DLD1 (cell line): Measurements from ENCODE around the gene DYNC2LI1.
"Not testable (repeated sequence)": the region's sequence is repeated elsewhere in the genome, so short reads cannot be mapped to it uniquely, and the experiment has no call there.

Experiments used
- in situ Hi-C: cut with HindIII; loops from 2 replicates; pipeline ENCODE4 v1.10.0; 2017; ENCODE audit warnings: low sequenced_read_pairs

Gene DYNC2LI1

DNA sequence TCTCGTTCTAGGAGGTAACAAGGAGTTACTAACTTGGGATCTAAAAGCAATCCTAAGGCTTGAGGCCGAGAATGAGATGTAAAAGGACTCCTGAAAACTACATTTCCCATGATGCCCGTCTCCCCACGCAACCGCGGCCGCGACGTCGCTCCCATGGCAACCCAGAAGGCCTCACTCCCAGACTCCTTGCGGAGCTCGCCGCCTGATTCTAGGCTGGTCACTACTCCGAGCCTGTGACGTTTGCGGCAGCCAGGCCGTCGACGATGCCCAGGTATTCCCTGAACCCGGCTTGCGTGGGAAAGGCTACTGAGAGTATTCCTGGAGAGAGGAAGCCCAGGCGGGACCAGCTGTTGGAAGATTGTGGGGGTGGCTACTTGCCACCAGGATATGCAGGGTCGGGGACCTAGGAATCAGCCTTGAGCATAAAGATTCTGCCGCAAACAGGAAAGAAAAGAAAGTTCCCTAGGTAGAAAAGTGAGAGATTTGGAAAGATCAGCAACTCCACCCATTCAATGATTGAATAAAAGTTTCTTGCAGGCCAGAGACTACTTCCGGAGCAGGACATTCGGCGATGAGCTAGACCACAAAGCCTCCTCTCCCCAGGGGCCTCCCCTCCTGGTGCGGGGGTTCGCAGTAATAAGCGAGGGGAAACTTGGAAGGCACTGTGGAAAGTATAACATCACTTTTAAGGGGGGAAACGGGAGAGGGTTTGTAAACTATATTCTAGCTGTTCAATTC lies at the start of gene DYNC2LI1:
DYNC2LI1 (plus strand) TSS at position 164 of the 738 bp plus-strand sequence; CDS start at position 264, 100 bp downstream.
- in situ Hi-C loops: no loop called here

DNA sequence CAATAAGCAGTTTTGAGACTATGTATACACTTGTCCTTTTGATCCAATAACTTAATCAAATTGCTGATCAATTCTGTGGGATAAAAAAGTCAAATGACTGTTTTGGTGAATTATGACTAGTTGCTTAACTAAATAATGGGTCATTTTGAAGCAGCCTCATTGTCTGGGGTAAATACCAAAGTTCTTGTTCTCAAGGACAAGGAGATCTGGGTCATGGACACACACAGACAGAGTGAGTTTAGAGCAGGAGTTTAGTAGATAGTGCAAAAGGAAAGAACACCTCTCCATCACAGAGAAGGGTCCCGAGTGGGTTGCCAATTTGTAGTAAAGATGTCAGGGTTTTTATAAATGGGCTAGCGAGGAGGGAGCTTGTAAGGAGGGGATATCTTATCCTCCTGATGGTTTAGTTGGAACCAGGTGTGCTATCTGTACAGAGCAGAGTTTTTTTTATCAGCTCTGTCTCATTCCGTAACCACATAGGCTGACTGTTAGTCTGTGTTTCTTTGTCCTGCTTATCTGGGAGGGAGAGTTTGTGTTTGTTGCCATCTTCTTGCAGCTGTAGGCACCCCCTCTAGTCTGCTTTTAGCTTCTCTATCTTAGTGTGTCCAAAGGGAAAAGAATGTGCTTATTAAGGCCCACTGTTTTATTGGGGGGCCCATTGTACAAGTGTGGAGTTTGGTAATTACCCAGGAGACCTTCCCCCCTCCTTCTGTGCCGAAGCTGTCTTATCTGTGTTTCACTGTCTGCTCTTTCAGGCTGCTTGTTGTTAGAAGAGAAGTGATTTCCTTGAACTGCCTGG lies 48.9 kb upstream of the DYNC2LI1 start:
- in situ Hi-C loops: no loop called here

DNA sequence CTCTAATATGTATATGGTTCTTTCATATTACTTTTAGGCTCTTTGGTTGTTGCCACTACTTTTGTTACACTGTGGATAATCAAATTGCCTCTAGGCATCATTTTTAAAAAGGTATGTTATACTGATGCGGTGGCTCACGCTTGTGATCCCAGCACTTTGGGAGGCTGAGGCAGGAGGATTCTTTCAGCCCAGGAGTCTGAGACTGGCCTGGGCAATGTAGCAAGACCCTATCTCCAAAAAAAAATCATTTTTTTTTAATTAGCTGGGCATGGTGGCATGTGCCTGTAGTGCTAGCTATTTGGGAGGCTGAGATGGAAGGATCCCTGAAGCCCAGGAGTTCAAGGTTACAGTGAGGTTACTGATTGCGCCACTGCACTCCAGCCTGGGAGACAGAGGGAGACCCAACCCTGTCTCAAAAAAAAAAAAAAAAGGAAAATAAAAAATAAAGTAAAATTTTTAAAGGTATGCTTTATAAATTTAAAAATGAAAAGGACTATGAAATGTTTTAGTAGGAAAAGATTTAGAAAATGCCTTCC lies 48.1 kb upstream of the DYNC2LI1 start:
- in situ Hi-C loops: no loop called here

DNA sequence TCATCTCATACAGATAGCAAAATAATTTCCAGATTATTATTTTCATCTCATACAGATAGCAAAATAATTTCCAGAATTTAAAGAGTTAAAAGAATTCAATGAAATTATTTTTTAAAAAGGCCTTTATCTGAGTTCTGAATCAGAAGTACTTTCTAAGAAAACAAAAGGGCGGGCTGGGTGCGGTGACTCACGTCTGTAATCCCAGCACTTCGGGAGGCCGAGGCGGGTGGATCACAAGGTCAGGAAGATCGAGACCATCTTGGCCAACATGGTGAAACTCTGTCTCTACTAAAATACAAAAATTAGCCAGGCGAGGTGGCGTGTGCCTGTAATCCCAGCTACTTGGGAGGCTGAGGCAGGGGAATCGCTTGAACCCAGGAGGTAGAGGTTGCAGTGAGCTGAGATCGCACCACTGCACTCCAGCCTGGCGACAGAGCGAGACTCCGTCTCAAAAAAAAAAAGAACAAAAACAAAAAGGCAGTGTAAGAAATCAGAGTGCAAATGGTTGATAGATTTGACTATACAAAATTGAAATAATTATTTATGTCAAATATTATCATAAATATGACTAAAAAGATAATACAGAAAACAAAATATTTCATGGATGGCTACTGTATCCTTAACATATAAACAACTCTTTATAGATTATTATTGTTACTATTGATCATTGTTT lies 46.7 kb upstream of the DYNC2LI1 start:
- in situ Hi-C loops: not testable (repeated sequence)

DNA sequence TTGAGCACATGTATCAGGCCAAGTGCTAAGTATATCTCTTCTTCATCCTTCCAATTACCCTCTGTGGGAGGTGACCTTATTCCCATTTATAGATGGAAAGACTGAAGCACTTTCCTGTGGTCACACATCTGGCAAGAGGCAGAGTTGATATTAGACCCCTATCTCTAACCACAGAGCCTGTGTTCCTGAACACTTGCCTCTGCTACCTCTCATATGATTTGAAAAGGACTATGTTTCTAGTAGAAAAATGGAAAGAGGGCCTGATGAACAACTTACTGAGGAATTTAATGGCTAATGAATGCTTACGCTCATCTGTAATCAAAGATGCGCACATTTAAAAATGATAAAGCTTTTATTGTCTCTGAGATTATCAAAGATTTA lies 46.2 kb upstream of the DYNC2LI1 start:
- in situ Hi-C loops: no loop called here

DNA sequence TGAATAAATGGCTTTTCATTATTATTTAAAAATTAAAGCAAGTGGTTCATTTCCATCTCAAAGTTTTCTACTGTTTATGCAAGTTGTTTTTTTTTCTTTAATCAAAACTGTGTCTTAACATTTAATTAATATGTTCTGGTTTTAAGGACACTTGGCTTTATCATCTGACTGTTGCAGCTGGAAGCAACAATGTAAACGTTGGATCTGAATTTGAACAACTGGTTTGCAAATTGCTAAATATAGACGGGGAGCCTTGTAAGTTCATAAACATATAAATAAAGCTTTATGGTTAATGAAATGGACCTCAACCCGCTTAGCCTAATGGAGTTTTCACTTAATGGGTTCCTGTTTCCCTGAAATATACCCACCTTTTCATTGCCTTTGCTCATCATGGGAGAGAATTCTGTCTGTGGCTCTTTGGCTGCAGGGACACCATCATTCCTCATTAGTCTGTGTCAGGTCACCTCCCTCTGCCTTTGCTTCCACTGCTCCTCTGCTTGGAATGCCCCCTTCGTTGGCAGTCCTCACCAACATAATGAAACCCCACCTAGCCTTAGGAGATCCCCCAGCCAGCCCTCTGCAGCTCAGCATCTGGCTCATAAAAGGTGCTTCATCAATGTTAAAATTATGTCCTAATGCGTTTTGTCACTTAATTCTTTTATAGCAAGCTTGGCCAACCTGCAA lies 44.2 kb upstream of the DYNC2LI1 start:
- in situ Hi-C loops: no loop called here

DNA sequence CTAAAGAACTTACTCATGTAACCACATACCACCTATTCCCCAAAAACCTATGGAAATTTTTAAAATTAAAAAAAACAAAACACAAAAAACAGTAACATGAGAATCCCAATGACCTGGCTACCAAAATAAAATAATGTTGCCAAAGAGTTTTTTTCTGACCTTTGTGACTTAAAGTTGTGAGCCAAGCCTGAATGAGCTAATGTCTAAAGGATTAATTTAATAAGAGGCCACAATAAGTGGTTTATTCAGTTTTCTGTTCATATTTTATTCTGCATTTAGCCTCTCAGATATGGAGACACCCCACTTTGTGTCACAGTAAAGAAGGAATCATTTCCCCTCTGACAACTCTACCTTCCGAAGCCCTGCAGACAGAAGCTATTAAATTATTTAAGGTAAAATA lies 42.6 kb upstream of the DYNC2LI1 start:
- in situ Hi-C loops: no loop called here

DNA sequence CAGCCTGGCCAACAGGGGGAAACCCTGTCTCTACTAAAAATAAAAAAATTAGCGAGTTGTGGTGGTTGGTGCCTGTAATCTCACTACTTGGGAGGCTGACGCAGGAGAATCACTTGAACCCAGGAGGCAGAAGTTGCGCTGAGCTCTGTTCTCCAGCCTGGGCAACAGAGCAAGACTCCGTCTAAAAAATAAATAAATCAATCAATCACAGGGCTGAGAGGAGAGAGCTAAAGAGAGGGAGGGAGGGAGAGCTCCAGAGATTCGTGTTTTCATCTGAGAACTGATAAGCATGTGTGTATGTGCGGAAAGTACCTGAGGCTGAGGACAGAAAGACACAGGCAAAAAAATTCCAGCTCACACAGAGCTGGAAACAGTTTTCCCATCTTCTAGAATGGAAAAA lies 37.2 kb upstream of the DYNC2LI1 start:
- in situ Hi-C loops: no loop called here

DNA sequence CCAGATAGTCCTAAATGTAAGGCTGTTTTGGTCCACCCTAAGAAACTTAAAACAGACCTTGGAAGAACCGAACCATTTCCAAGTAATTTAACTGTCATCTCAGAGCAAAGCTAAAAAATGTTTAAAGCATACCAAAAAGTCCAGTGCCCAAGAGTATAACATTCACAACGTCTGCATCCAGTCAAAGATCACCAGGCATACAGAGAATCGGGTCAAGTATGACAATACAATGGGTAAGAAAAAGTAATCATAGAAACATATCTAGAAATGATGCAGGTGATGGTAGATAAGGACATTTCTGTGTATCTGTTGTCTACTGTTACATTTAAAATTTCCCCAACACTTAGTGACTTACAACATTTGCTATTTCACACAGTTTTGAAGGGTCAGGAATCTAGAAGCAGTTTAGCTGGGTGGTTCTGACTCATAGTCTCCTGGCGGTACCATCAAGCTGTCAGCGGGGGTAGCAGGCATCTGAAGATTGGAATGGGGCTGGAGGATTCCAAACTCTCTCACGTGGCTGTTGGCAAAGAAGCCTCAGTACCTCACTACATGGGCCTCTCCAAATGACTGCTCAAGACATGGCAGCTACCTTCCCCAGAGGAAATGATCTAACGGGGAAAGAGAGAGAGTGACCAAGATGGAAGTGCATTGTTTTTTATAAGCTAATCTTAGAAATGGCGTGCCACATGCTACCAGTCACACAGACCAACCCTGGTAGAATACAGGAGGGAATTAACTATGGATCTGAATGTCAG lies 36.6 kb upstream of the DYNC2LI1 start:
- in situ Hi-C loops: no loop called here

DNA sequence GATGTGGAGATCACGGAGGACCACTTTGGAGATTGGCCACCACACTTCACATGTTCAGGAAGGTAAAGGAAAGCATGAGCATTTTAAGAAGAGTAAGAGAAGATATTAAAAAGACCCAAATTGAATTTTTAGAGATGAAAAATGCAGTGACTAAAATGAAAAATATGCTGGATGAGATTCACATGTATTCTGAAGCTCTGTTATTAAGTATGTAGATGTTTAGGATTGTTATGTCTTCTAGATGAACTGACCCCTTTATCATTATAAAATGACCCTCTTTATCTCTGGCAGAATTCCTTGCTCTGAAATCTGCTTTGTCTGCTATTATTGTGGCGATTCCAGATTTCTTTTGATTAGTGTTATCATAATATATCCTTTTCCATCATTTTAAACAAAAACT lies 36.0 kb upstream of the DYNC2LI1 start:
- in situ Hi-C loops: no loop called here

DNA sequence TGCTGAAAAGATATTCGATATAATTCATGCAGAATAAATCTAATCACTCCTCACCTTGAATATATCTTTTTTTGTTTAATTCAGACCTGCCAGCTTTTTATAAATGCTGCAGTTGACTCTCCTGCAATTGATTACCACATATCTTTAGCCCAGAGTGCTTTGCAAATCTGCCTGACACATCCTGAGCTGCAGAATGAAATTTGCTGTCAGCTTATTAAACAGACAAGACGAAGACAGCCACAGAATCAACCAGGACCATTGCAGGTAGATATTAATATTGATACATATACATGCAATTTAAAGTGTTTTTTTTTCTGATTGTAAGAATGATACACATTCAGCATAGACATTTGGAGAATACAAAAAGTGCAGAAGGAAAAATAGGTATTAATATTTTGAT lies 35.6 kb upstream of the DYNC2LI1 start:
- in situ Hi-C loops: no loop called here

DNA sequence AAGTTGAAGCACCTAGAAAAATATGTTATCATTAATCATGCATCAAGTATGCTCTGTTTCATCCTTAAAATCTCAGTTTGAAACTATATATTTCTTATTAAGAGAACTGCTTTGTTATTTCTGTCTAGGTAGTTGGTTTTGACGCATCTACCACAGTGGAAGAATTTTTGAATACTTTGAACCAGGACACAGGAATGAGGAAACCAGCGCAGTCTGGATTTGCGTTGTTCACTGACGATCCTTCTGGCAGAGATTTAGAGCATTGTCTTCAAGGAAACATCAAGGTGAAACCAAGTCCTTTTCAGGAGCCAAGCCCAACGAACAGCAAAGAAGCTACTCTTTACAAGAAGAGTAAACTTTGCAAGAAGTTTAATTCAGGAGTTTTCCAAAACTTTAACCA lies 30.1 kb upstream of the DYNC2LI1 start:
- in situ Hi-C loops: no loop called here

DNA sequence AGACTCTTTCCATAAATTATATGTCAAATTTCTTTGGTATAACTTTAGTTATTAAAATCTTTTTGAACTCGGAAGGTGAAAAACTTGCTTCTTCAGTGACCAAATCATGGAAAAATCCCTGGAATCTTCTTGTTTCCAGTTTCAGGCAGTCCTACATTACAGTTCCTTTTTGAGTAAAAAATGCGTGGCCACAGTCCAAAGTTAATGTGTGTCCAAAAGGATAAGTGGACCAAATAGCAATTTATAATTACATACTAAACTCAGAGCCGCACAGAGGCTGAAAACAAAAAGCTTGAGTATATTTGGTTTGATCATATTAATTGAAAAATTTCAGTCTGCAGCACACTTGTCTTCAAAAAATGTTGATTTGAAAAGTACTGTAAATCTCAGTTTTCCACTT lies 28.4 kb upstream of the DYNC2LI1 start:
- in situ Hi-C loops: no loop called here

DNA sequence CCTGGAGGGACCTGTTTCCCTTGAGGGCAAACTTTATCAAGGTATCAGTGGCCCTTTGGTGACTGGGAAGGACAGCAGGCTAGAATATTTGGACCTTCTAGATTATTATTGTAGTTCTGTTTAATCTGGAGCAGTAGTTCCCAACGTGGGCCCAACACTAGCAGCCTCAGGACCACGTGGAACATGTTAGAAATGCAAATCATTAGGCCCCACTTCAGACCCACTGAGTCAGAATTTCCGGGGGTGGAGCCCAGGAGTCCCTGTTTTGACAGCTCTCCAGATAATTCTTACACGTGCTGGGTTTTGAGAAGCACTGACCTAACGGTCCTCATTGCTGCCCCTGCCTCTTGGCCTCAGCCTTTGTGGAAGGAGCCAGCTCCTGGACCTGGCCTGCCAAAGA lies 25.5 kb upstream of the DYNC2LI1 start:
- in situ Hi-C loops: no loop called here

DNA sequence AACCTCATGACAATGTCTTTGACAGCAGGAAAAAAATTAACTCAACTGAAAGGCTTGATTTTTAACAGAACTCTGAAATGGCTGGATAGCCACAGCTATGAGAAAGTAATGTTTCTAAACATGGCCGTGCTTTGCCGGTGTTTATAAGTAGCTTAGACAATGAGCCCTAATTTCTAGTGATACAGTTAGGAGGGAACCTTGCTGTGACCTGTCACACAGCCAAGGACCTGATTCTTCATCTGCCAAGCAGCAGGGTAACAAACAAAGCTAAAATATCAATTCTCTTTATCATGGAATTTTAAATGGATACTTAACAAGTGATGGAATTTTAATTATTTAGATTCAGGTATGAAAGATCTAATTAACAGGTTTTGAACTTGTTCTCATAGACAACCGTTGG lies 24.3 kb upstream of the DYNC2LI1 start:
- in situ Hi-C loops: no loop called here

DNA sequence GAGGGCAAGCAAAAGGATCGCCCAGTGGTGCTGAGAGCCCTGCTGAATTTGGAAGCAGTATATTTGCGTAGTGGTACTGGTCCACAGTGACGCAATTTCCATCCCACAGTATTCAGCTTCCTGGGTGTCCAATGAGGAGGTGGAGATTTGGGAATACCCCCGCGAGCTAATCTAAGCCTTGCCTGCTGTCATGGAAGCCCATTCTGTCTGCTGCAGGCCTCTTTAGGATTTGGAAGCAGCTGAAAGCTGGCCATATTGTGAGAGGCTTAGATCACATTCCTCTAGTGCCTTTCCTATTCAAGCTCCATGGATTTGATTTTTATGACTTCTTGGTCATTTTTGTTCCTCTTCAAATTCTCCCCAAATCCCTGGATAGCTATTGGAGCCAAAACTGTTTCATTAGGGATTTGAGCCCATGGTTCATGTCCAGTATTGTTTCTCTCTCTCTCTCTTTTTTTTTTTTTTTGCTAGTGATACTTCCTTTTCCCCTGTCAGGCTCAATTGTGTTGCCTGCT lies 22.3 kb upstream of the DYNC2LI1 start:
- in situ Hi-C loops: loop anchor here (10.0 kb wide), 1 partner anchor 917 kb away; no protein-coding TSS in a partner anchor

DNA sequence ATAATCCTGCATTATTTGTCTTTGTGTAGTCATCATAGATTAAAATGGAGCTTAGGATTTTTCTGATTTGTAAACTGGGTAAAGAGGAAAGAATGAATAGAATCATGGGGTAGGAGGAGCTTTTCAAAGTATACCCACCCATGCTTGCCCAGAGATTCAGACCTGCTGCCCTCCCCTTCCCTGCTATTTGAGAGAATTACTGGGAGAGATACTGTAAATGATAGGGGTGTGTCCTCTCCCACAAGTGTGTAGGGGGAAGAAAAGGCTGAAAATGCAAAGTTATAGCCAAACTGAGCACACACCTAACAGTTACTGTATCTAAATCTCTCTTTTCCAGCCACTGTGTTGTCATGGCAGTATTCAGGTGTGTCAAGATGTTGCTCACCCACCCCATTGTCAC lies 21.5 kb upstream of the DYNC2LI1 start:
- in situ Hi-C loops: loop anchor here (10.0 kb wide), 1 partner anchor 918 kb away; no protein-coding TSS in a partner anchor

DNA sequence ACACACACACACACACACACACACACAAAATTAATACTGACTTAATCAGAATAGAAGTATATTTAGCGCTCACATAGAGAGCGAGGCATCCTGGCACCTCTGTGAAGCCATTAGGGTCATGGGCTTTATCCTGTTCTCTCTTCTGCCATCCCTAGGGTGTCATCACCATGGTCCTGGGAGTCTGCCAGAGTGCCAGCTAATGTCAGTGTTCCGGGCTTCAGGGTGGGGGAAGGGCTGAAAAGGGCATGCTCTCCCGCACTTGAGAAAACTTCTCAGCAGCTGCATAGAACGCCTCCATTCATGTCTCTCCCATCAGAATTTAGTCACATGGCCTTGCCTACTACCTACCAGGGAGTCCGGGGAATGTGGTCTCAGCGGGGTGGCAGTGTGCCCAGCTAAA lies 19.7 kb upstream of the DYNC2LI1 start:
- in situ Hi-C loops: loop anchor here (10.0 kb wide), 1 partner anchor 919 kb away; no protein-coding TSS in a partner anchor

DNA sequence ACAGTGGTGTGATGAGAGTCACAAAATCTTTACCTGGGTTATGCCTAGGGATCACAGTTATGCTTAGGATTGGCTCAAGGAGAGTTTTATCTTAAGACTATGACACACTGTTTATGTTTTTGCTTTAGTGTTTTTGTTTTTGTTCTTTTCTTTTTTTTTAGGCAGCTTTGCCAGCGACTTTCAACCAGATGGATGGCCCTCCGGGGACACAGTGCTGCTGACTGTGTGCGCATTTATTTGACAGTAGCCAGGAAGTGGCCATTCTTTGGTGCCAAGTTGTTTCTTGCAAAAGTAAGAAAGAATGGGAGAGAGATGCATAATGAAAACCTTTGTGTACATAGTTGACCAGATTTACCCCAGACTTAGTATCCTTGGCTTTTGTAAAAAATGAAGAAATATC lies 15.1 kb upstream of the DYNC2LI1 start:
- in situ Hi-C loops: loop anchor here (10.0 kb wide), 1 partner anchor 924 kb away; no protein-coding TSS in a partner anchor

DNA sequence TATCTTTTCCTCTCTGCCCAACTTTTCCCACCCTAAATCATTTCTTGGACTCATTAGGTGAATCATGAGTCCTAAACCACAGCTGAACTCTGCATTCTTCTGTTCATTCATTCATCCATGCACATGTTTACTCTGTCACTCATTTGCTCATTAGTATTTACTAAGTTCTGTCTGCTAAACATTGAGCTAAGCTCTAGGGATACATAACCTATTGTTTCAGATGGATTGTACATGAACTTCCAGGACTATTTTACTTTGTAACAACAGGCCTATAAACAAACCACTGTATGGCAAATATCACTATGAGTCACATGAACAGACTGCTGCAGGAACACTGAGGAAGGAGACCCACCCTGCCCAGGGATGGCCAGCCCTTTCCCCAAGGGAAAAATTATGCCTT lies 14.6 kb upstream of the DYNC2LI1 start:
- in situ Hi-C loops: loop anchor here (10.0 kb wide), 1 partner anchor 924 kb away; no protein-coding TSS in a partner anchor
